A549 (cell line): ENCODE measurements around the gene DNAJB4. TPM values are rescaled to one million over a fixed set of nuclear protein-coding genes. Genes with fewer than 3 reads are reported as not detected.
A peak's percentile ranks its signal among the peaks of the same experiment; 100 is the strongest.

Experiments used
- ATAC-seq, 2 experiments: fragments of 200-7000 bp in 1 of 2; fragments of >200 bp in 1 of 2; cut with Nextera tagmentation in 1 of 2; cut with Tn5 transposase in 1 of 2; 3 replicates each; pipeline versions ENCODE4 v1.8.0 to v1.9.1; 2018 to 2020; ENCODE audit warnings: mild to moderate bottlenecking in 1 of 2, moderate library complexity in 1 of 2
- CTCF ChIA-PET: fragments of 300-600 bp; sonication (Branson Sonifier 250); formaldehyde crosslinking; extraction: SDS; loops from one replicate; lab custom pipeline; 2021; ENCODE audit warnings: antibody characterized with exemption, inconsistent platforms; lab: Yijun Ruan, JAX
- POLR2A ChIA-PET: fragments of 350-600 bp; formaldehyde crosslinking; extraction: SDS; loops from one replicate; lab custom pipeline; 2021; ENCODE audit warnings: antibody characterized with exemption, inconsistent platforms; lab: Yijun Ruan, JAX
- DNase-seq, 2 experiments: peaks; one replicate each; pipeline versions ENCODE4 v3.0.0 to v3.0.0-alpha.2; 2011 to 2016; ENCODE audit warnings: low read depth in 1 of 2, low spot score in 1 of 2
- FAIRE-seq: peaks from 2 replicates; lab custom pipeline; 2011; peaks lifted over from hg19 to GRCh38; lab: Jason Lieb, UNC
- H3K27ac ChIP-seq, 2 experiments: fragments of >200 bp; sonication (Bioruptor Twin); formaldehyde crosslinking; 3 replicates each; pipeline ENCODE4 v1.5.1; 2016 to 2017
- H3K4me1 ChIP-seq: fragments of >200 bp; sonication (Bioruptor Twin); formaldehyde crosslinking; 3 replicates; pipeline ENCODE4 v1.6.1; 2016
- H3K4me2 ChIP-seq: fragments of >200 bp; sonication (Bioruptor Twin); formaldehyde crosslinking; 3 replicates; pipeline ENCODE4 v1.6.1; 2016
- H3K4me3 ChIP-seq: fragments of >200 bp; sonication (Bioruptor Twin); formaldehyde crosslinking; 3 replicates; pipeline ENCODE4 v1.5.1; 2016
- H3K9me3 ChIP-seq: fragments of >200 bp; sonication (Bioruptor Twin); formaldehyde crosslinking; 3 replicates; pipeline ENCODE4 v1.6.1; 2016
- CHD4 ChIP-seq: fragments of 200-600 bp; sonication (generic); IDR thresholded peaks from 2 replicates; pipeline ENCODE4 v1.6.1; 2016; ENCODE audit warnings: antibody characterized with exemption, mild to moderate bottlenecking, borderline replicate concordance
- E2F6 ChIP-seq: IDR thresholded peaks from 2 replicates; pipeline ENCODE4 v1.6.1; 2012; ENCODE audit warnings: low read depth, borderline replicate concordance
- EHMT2 ChIP-seq: fragments of 200-600 bp; sonication (generic); IDR thresholded peaks from 2 replicates; pipeline ENCODE4 v1.6.1; 2016; ENCODE audit warnings: antibody characterized with exemption, low read depth, mild to moderate bottlenecking, moderate library complexity
- EP300 ChIP-seq, 2 experiments: fragments of >200 bp; sonication (Bioruptor Twin); formaldehyde crosslinking; IDR thresholded peaks; 2 replicates in 1 of 2; 3 replicates in 1 of 2; pipeline ENCODE4 v1.6.1; 2016 to 2017
- FOSL2 ChIP-seq, 2 experiments: fragments of 450-650 bp in 1 of 2; fragments of >200 bp in 1 of 2; sonication (Bioruptor Twin) in 1 of 2; formaldehyde crosslinking; IDR thresholded peaks; 2 replicates each; pipeline versions ENCODE4 v1.5.0 to v1.6.1; 2016 to 2020; ENCODE audit warnings: mild to moderate bottlenecking in 1 of 2, moderate library complexity in 1 of 2
- FOXS1 ChIP-seq: fragments of 250-450 bp; sonication (Bioruptor Pico); IDR thresholded peaks from 2 replicates; pipeline ENCODE4 v1.5.0; 2020; ENCODE audit warnings: mild to moderate bottlenecking, moderate library complexity
- HDAC2 ChIP-seq: fragments of 200-600 bp; sonication (generic); IDR thresholded peaks from 2 replicates; pipeline ENCODE4 v1.6.1; 2016
- HES2 ChIP-seq: fragments of >200 bp; sonication (Bioruptor Twin); formaldehyde crosslinking; IDR thresholded peaks from 2 replicates; pipeline ENCODE4 v1.6.1; 2016
- HOXA7 ChIP-seq: fragments of 250-450 bp; sonication (Bioruptor Pico); IDR thresholded peaks from 2 replicates; pipeline ENCODE4 v1.5.0; 2020; ENCODE audit warnings: mild to moderate bottlenecking, moderate library complexity
- HOXB5 ChIP-seq: fragments of 250-450 bp; sonication (Bioruptor Pico); IDR thresholded peaks from 2 replicates; pipeline ENCODE4 v1.5.0; 2020; ENCODE audit warnings: mild to moderate bottlenecking, moderate library complexity
- KDM5A ChIP-seq: fragments of 200-600 bp; sonication (generic); IDR thresholded peaks from 2 replicates; pipeline ENCODE4 v1.6.1; 2016; ENCODE audit warnings: antibody characterized with exemption, mild to moderate bottlenecking
- MAZ ChIP-seq: fragments of 150-350 bp; IDR thresholded peaks from 2 replicates; pipeline ENCODE4 v1.6.1; 2014; ENCODE audit warnings: antibody characterized with exemption, low read depth, low read length, borderline replicate concordance
- MYC ChIP-seq: IDR thresholded peaks from 2 replicates; pipeline ENCODE4 v1.6.1; 2012; ENCODE audit warnings: mild to moderate bottlenecking, inconsistent platforms, low read length, improper control_type of control experiment, borderline replicate concordance
- RAD21 ChIP-seq, 2 experiments: fragments of >200 bp in 1 of 2; sonication (Bioruptor Twin) in 1 of 2; formaldehyde crosslinking in 1 of 2; IDR thresholded peaks in 1 of 2; conservative IDR thresholded peaks in 1 of 2; 2 replicates in 1 of 2; 3 replicates in 1 of 2; pipeline ENCODE4 v1.6.1; 2012 to 2018; ENCODE audit warnings: inconsistent platforms in 1 of 2
- RCOR1 ChIP-seq: fragments of 150-350 bp; IDR thresholded peaks from 2 replicates; pipeline ENCODE4 v1.6.1; 2014; ENCODE audit warnings: antibody characterized with exemption, low read length, low read depth
- REST ChIP-seq: fragments of 200-600 bp; sonication (generic); IDR thresholded peaks from 2 replicates; pipeline ENCODE4 v1.6.1; 2016; ENCODE audit warnings: antibody characterized with exemption, mild to moderate bottlenecking, moderate library complexity
- SMC3 ChIP-seq: fragments of >200 bp; sonication (Bioruptor Twin); formaldehyde crosslinking; IDR thresholded peaks from 3 replicates; pipeline ENCODE4 v1.6.1; 2018; ENCODE audit warnings: inconsistent platforms
- TFCP2L1 ChIP-seq: fragments of 250-450 bp; sonication (Bioruptor Pico); IDR thresholded peaks from 2 replicates; pipeline ENCODE4 v1.5.0; 2021; ENCODE audit warnings: mild to moderate bottlenecking
- TP53 ChIP-seq: fragments of 250-450 bp; sonication (Bioruptor Pico); IDR thresholded peaks from 2 replicates; pipeline ENCODE4 v1.5.0; 2021; ENCODE audit warnings: mild to moderate bottlenecking, moderate library complexity
- ZFP36 ChIP-seq: fragments of 450-650 bp; IDR thresholded peaks from 2 replicates; pipeline ENCODE4 v1.6.1; 2014; ENCODE audit warnings: borderline replicate concordance; ENCODE audit not compliant: partially characterized antibody
- ZNF302 ChIP-seq: fragments of 250-450 bp; sonication (Bioruptor Pico); IDR thresholded peaks from 2 replicates; pipeline ENCODE4 v1.9.0; 2021; ENCODE audit warnings: inconsistent platforms, mild to moderate bottlenecking, moderate library complexity
- WGBS: methylation state at CpG from one replicate; pipeline ENCODE4 v1.1.6; 2017; ENCODE audit errors: missing lambda C conversion rate; 5-methylcytosine and 5-hydroxymethylcytosine counted together
- polyA plus RNA-seq, 4 experiments: library from polyadenylated mRNA; depleted of rRNA in 3 of 4; stranded (reverse); fragments of >200 nt; fragmentation: RNase III in 1 of 4; extraction: RNeasy Plus Mini Kit Qiagen cat#74134 plus additional on column Dnase treatment in 1 of 4; gene quantifications; 2 replicates in 3 of 4; 3 replicates in 1 of 4; pipeline ENCODE4 v1.2.3, GENCODE V29; 2011 to 2017

The DNAJB4 gene
- polyA plus RNA-seq, 2 of the 4 experiments (the other 2 are of a cell fraction), result 30.0 to 48.8 TPM

DNA sequence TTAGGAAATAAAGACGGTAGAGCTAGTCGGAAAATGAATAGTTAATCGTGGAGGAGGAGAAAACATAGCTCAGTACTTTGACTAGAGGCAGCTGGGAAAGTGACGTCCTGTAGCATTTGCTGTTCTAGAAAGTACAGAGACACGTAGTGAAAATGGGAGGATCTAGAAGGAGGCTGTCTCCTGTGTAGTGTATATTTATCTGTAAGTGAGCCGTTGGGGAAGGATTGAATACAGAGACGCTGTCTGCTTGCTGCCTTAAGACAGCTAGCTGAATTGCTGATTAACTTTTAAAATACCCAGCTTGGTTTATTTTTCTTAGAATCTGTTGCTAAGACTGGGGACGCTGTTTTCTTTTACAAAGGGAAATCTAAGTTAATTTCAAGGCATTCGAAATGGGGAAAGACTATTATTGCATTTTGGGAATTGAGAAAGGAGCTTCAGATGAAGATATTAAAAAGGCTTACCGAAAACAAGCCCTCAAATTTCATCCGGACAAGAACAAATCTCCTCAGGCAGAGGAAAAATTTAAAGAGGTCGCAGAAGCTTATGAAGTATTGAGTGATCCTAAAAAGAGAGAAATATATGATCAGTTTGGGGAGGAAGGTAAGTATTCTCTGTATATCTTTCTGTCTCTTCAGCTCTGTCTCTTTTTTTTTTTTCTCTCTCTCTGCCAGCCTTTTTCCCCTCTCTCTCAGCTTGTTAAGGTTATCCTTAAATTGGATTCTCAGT lies at the start of gene DNAJB4 (continued):
- peak; percentile 34; the same call in 1 of the 2 replicates for TF ChIP-seq HOXA7 (CRISPR knock-in tag)
- TF ChIP-seq ZFP36, result no peak
- no peak for TF ChIP-seq SMC3
- TF ChIP-seq HES2, result no peak
- TF ChIP-seq MAZ, result no peak
- TF ChIP-seq HOXB5 (CRISPR knock-in tag), result no peak
- TF ChIP-seq TFCP2L1 (CRISPR knock-in tag), result no peak
- no peak for TF ChIP-seq TP53
- no peak for TF ChIP-seq FOSL2 (IDR thresholded peaks at IDR 0.05)
- no peak for TF ChIP-seq FOSL2 (CRISPR knock-in tag; IDR thresholded peaks at IDR 0.05)
- no peak for TF ChIP-seq KDM5A
- no peak for TF ChIP-seq HDAC2
- TF ChIP-seq REST, result no peak; the same call in 1 of the 2 replicates
- TF ChIP-seq FOXS1 (CRISPR knock-in tag), result no peak
- no peak for TF ChIP-seq RAD21 (conservative IDR thresholded peaks at IDR 0.05 in 1 of 2, IDR thresholded peaks at IDR 0.05 in 1 of 2)
- no peak for TF ChIP-seq ZNF302
- no peak for TF ChIP-seq RCOR1
- no peak for TF ChIP-seq EHMT2
- no peak for TF ChIP-seq EP300 (IDR thresholded peaks at IDR 0.05)

- WGBS, result 88% methylated on average over 3 of the region's 3 CpGs
- CTCF ChIA-PET, result interaction anchor here (0.9 to 2.2 kb wide), 2 partner anchors 8 to 159 kb away, joined by 4 to 10 read pairs; no protein-coding TSS in a partner anchor
- H3K4me3 ChIP-seq, result no peak overlapping the region
- no peaks in the 10 kb centered on the region for H3K9me3 ChIP-seq
- ATAC-seq (no peak), DNase-seq (no peak), FAIRE-seq (no peak)
- H3K4me1 ChIP-seq, result no peaks in the 10 kb centered on the region
- no peak overlapping the region for H3K27ac ChIP-seq
- TF ChIP-seq E2F6, result no peak
- no peak for TF ChIP-seq CHD4
- no peak for TF ChIP-seq MYC
- no peak overlapping the region for H3K4me2 ChIP-seq
- POLR2A ChIA-PET, result interaction anchor here (1.1 kb wide), 1 partner anchor 49 kb away, joined by 3 read pairs; the partner anchor contains the start of gene DNAJB4
These were observed 49.0 kb upstream of the DNAJB4 start for GRCh38 chr1:77955709-77956108.
